H1 (cell line): ENCODE data around the gene CCDC183. TPM values are rescaled to one million over a fixed set of nuclear protein-coding genes. Genes with fewer than 3 reads are reported as not detected.

Experiments
- CTCF ChIA-PET: fragments of 300-600 bp; sonication (Branson Sonifier 250); formaldehyde crosslinking; loops from one replicate; lab custom pipeline; 2021; ENCODE audit not compliant: partially characterized antibody; lab: Charles Lee
- POLR2A ChIA-PET: fragments of 300-600 bp; sonication (Branson Sonifier 250); formaldehyde crosslinking; loops from one replicate; lab custom pipeline; 2021; ENCODE audit warnings: inconsistent platforms; ENCODE audit not compliant: partially characterized antibody; lab: Charles Lee
- DNase-seq, 2 experiments: peaks; one replicate each; pipeline versions ENCODE4 v3.0.0 to v3.0.0-alpha.2; 2010 to 2022; ENCODE audit warnings: low spot score in 2 of 2, low read depth in 1 of 2, mixed read lengths in 1 of 2
- FAIRE-seq: peaks from 2 replicates; lab custom pipeline; 2011; peaks lifted over from hg19 to GRCh38; lab: Jason Lieb, UNC
- H2AFZ ChIP-seq: 2 replicates; pipeline ENCODE4 v1.8.1; 2012; ENCODE audit warnings: low read length, inconsistent platforms
- H2AK5ac ChIP-seq: 2 replicates; pipeline ENCODE4 v1.6.1; 2013; ENCODE audit warnings: low read depth, low read length
- H2BK120ac ChIP-seq: replicated peaks from 2 replicates; pipeline ENCODE3; 2013; ENCODE audit warnings: low read depth, low read length, inconsistent platforms
- H2BK12ac ChIP-seq: 2 replicates; pipeline ENCODE4 v1.6.1; 2013; ENCODE audit warnings: low read depth, low read length
- H2BK15ac ChIP-seq: 2 replicates; pipeline ENCODE4 v1.6.1; 2013; ENCODE audit warnings: low read length
- H2BK20ac ChIP-seq: 2 replicates; pipeline ENCODE4 v1.6.1; 2013; ENCODE audit warnings: low read length
- H2BK5ac ChIP-seq: 2 replicates; pipeline ENCODE4 v1.6.1; 2013; ENCODE audit warnings: low read depth, low read length
- H3K14ac ChIP-seq: 2 replicates; pipeline ENCODE4 v1.6.1; 2013; ENCODE audit warnings: inconsistent platforms; ENCODE audit not compliant: insufficient read length
- H3K18ac ChIP-seq: 2 replicates; pipeline ENCODE4 v1.6.1; 2013; ENCODE audit warnings: low read length; ENCODE audit errors: extremely low read depth
- H3K23ac ChIP-seq: 2 replicates; pipeline ENCODE4 v1.6.1; 2013; ENCODE audit warnings: inconsistent platforms; ENCODE audit not compliant: insufficient read length
- H3K23me2 ChIP-seq: 2 replicates; pipeline ENCODE4 v1.6.1; 2013; ENCODE audit warnings: low read depth, low read length
- H3K27ac ChIP-seq: 2 replicates; pipeline ENCODE4 v1.6.1; 2011; ENCODE audit warnings: low read depth, low read length, inconsistent platforms
- H3K27me3 ChIP-seq, 4 experiments: replicated peaks in 1 of 4; 1 replicate in 1 of 4; 2 replicates in 3 of 4; pipeline versions ENCODE4 v1.6.1 to v1.8.1; 2011 to 2013; ENCODE audit warnings: low read length in 3 of 4, mild to moderate bottlenecking in 3 of 4, inconsistent platforms in 2 of 4, mixed read lengths in 2 of 4, moderate library complexity in 1 of 4; ENCODE audit not compliant: control insufficient read depth in 3 of 4, insufficient read depth in 3 of 4; ENCODE audit errors: extremely low read depth in 1 of 4
- H3K36me3 ChIP-seq, 4 experiments: 2 replicates each; pipeline versions ENCODE4 v1.6.1 to v1.8.1; 2011 to 2013; ENCODE audit warnings: mild to moderate bottlenecking in 4 of 4, low read length in 3 of 4, moderate library complexity in 2 of 4, control low read depth in 1 of 4, inconsistent platforms in 1 of 4; ENCODE audit not compliant: insufficient read depth in 4 of 4, control insufficient read depth in 2 of 4
- H3K4ac ChIP-seq: replicated peaks from 2 replicates; pipeline ENCODE3; 2013; ENCODE audit warnings: low read length, low read depth, mixed read lengths, inconsistent platforms; ENCODE audit not compliant: insufficient read length
- H3K4me1 ChIP-seq, 4 experiments: replicated peaks in 1 of 4; 1 replicate in 1 of 4; 2 replicates in 3 of 4; pipeline versions ENCODE4 v1.6.1 to v1.8.1; 2011 to 2013; ENCODE audit warnings: low read length in 3 of 4, inconsistent platforms in 2 of 4, mixed read lengths in 1 of 4; ENCODE audit not compliant: insufficient read depth in 4 of 4, control insufficient read depth in 3 of 4
- H3K4me2 ChIP-seq, 2 experiments: 2 replicates each; pipeline versions ENCODE4 v1.6.1 to v1.8.1; 2011 to 2013; ENCODE audit warnings: low read depth in 2 of 2, low read length in 2 of 2, control low read depth in 1 of 2, inconsistent platforms in 1 of 2, mild to moderate bottlenecking in 1 of 2; ENCODE audit not compliant: insufficient read depth in 1 of 2
- H3K4me3 ChIP-seq, 4 experiments: fragments of 200-600, 300-600 bp in 1 of 4; sonication (generic), shearing (Covaris generic), sonication (Bioruptor Twin) in 1 of 4; 2 replicates each; pipeline versions ENCODE4 v1.5.1 to v1.8.1; 2011 to 2016; ENCODE audit warnings: low read length in 4 of 4, low read depth in 3 of 4, control low read depth in 2 of 4, inconsistent platforms in 2 of 4, mild to moderate bottlenecking in 2 of 4, mixed read lengths in 1 of 4, moderate library complexity in 1 of 4; ENCODE audit not compliant: insufficient read depth in 2 of 4; ENCODE audit errors: extremely low read depth in 1 of 4
- H3K56ac ChIP-seq: replicated peaks from 2 replicates; pipeline ENCODE3; 2013; ENCODE audit warnings: low read depth, mild to moderate bottlenecking, mixed read lengths, low read length, inconsistent platforms; ENCODE audit not compliant: insufficient read length
- H3K79me1 ChIP-seq: 2 replicates; pipeline ENCODE4 v1.6.1; 2013; ENCODE audit warnings: low read depth, low read length, control low read depth
- H3K79me2 ChIP-seq, 2 experiments: 2 replicates each; pipeline versions ENCODE4 v1.6.1 to v1.8.1; 2012 to 2013; ENCODE audit warnings: low read length in 2 of 2, mild to moderate bottlenecking in 2 of 2, inconsistent platforms in 1 of 2; ENCODE audit not compliant: insufficient read depth in 2 of 2, control insufficient read depth in 1 of 2
- H3K9ac ChIP-seq, 4 experiments: replicated peaks in 1 of 4; 1 replicate in 1 of 4; 2 replicates in 3 of 4; pipeline versions ENCODE4 v1.6.1 to v1.8.1; 2011 to 2013; ENCODE audit warnings: low read depth in 3 of 4, low read length in 3 of 4, control low read depth in 2 of 4, mild to moderate bottlenecking in 2 of 4, moderate library complexity in 2 of 4, inconsistent platforms in 1 of 4; ENCODE audit errors: extremely low read depth in 1 of 4
- H3K9me3 ChIP-seq, 2 experiments: 2 replicates each; pipeline versions ENCODE4 v1.6.1 to v1.8.1; 2012 to 2013; ENCODE audit warnings: mild to moderate bottlenecking in 2 of 2, moderate library complexity in 2 of 2, control low read depth in 1 of 2, inconsistent platforms in 1 of 2, low read depth in 1 of 2, low read length in 1 of 2, mixed read lengths in 1 of 2; ENCODE audit not compliant: insufficient read depth in 2 of 2
- H4K20me1 ChIP-seq, 2 experiments: replicated peaks in 1 of 2; 2 replicates each; pipeline versions ENCODE3 to v1.8.1; 2011 to 2013; ENCODE audit warnings: inconsistent platforms in 2 of 2, low read length in 2 of 2, mild to moderate bottlenecking in 1 of 2; ENCODE audit not compliant: insufficient read depth in 2 of 2, control insufficient read depth in 1 of 2
- H4K5ac ChIP-seq: 2 replicates; pipeline ENCODE4 v1.6.1; 2013; ENCODE audit warnings: low read length, low read depth, mixed read lengths, inconsistent platforms; ENCODE audit not compliant: insufficient read length
- H4K8ac ChIP-seq: 2 replicates; pipeline ENCODE4 v1.8.0; 2013; ENCODE audit warnings: mild to moderate bottlenecking, moderate library complexity, low read length, inconsistent platforms; ENCODE audit not compliant: insufficient read depth; ENCODE audit errors: extremely low read depth
- H4K91ac ChIP-seq: replicated peaks from 2 replicates; pipeline ENCODE3; 2013; ENCODE audit warnings: low read length, mixed read lengths, inconsistent platforms; ENCODE audit not compliant: insufficient read length
- BRCA1 ChIP-seq: IDR thresholded peaks from 2 replicates; pipeline ENCODE4 v1.6.1; 2012; ENCODE audit warnings: low read depth, low read length, improper control_type of control experiment
- EP300 ChIP-seq, 2 experiments: IDR thresholded peaks; 1 replicate in 1 of 2; 2 replicates in 1 of 2; pipeline ENCODE4 v1.6.1; 2011 to 2012; ENCODE audit warnings: low read depth in 2 of 2, low read length in 2 of 2, mild to moderate bottlenecking in 2 of 2, borderline replicate concordance in 1 of 2, inconsistent platforms in 1 of 2, moderate library complexity in 1 of 2
- POLR2AphosphoS5 ChIP-seq: IDR thresholded peaks from 2 replicates; pipeline ENCODE4 v1.6.1; 2011; ENCODE audit warnings: low read depth, low read length
- SRF ChIP-seq: IDR thresholded peaks from 2 replicates; pipeline ENCODE4 v1.6.1; 2011; ENCODE audit warnings: mild to moderate bottlenecking, low read depth, low read length, moderate library complexity
- WGBS, 2 experiments: shearing (Covaris generic) in 1 of 2; methylation state at CpG; one replicate each; pipeline versions ENCODE4 v1.1.6 to v1.1.7; 2013 to 2015; ENCODE audit warnings: low lambda C conversion rate in 2 of 2, mixed read lengths in 2 of 2, inconsistent platforms in 1 of 2, low coverage in 1 of 2, missing lambda C conversion rate in 1 of 2; ENCODE audit not compliant: insufficient replicate concordance in 2 of 2, insufficient coverage in 1 of 2, insufficient read length in 1 of 2; ENCODE audit errors: extremely low coverage in 1 of 2, missing lambda C conversion rate in 1 of 2; 5-methylcytosine and 5-hydroxymethylcytosine counted together
- polyA plus RNA-seq, 7 experiments: library from polyadenylated mRNA; depleted of rRNA in 3 of 7; stranded (reverse) in 5 of 7; unstranded in 2 of 7; fragments of >200 nt in 5 of 7; fragments of 200-250 nt in 2 of 7; gene quantifications; 1 replicate in 5 of 7; 2 replicates in 1 of 7; 4 replicates in 1 of 7; pipeline versions ENCODE4 v1.2.1 to v1.2.3, GENCODE V29; 2011 to 2013; ENCODE audit warnings: missing spikeins in 2 of 7, mixed read lengths in 2 of 7
- total RNA-seq: library from RNA; stranded (reverse); fragmentation: NEBNext Ultra II Directional; extraction: Animal tissue kit (Norgen Biotek cat#: 25700); gene quantifications from 2 replicates; pipeline ENCODE4 v1.2.1, GENCODE V29; 2021

CCDC183 gene
- total and polyA plus RNA-seq, 2 of the 8 experiments (the other 6 are each of a cell fraction or from before 2014, with no cell fraction given) = 0.51 to 1.6 TPM

- no peak overlapping the region for H3K23ac ChIP-seq
- H3K79me2 ChIP-seq = no peaks in the 10 kb centered on the region
- no peak overlapping the region for H4K5ac ChIP-seq
- WGBS, 2 experiments = 91% methylated on average over 11 of the region's 36 CpGs; no CpG with 5 or more reads in 1 of the 2 experiments
- FAIRE-seq (no peak), DNase-seq (no peak)
- H4K8ac ChIP-seq = no peak overlapping the region; the same call in 1 of the 2 replicates
- no peak overlapping the region for H3K14ac ChIP-seq
- H3K4ac ChIP-seq = no peak overlapping the region
- H3K4me2 ChIP-seq = no peak overlapping the region
- no peaks in the 10 kb centered on the region for H3K9me3 ChIP-seq
- no peak overlapping the region for H2AK5ac ChIP-seq
- H3K9ac ChIP-seq = no peak overlapping the region
- peaks cover 5 to 24% (median 16%) of the 10 kb centered on the region in 4 experiments for H3K4me1 ChIP-seq
- peaks cover 1 to 6% of the 10 kb centered on the region in 2 experiments for H4K20me1 ChIP-seq
- no peak overlapping the region for H2BK12ac ChIP-seq
- no peak overlapping the region for H3K18ac ChIP-seq
- no peaks in the 10 kb centered on the region for H3K79me1 ChIP-seq
- H3K56ac ChIP-seq = no peak overlapping the region
- H3K27me3 ChIP-seq = no peaks in the 10 kb centered on the region
- CTCF ChIA-PET = interaction anchor here (1.0 to 8.9 kb wide), 9 partner anchors 8 to 196 kb away, joined by 3 to 131 read pairs (median 4); no protein-coding TSS in a partner anchor
- H2AFZ ChIP-seq = no peak overlapping the region
- no peak overlapping the region for H2BK5ac ChIP-seq
- H4K91ac ChIP-seq = no peak overlapping the region
- no peak overlapping the region for H3K4me3 ChIP-seq
- H3K23me2 ChIP-seq = no peaks in the 10 kb centered on the region; the same call in 1 of the 2 replicates
- TF ChIP-seq POLR2AphosphoS5 = peak; percentile 50
- no peak for TF ChIP-seq SRF
- TF ChIP-seq EP300 (IDR thresholded peaks at IDR 0.05; ENCODE audit: borderline replicate concordance in 1 of 2, low read depth in 2 of 2, low read length in 2 of 2) = no peak
- no peak for TF ChIP-seq BRCA1
- POLR2A ChIA-PET = interaction anchor here (0.8 to 20.5 kb wide), 8 partner anchors 7 to 85 kb away, joined by 3 to 248 read pairs (median 14); partner anchors contain the start of genes MAMDC4 and RABL6
- peaks cover 0 to 21% (median 4%) of the 10 kb centered on the region in 4 experiments; a peak in 2 of 8 replicates for H3K36me3 ChIP-seq
- H2BK15ac ChIP-seq = no peak overlapping the region
- H2BK120ac ChIP-seq = no peak overlapping the region
- no peak overlapping the region for H3K27ac ChIP-seq
- no peak overlapping the region for H2BK20ac ChIP-seq
These were observed 43.3 kb downstream of the CCDC183 start for GRCh38 chr9:136839229-136840139.
